GM21360 (cell line): Measurements from ENCODE around the gene MSI2.

Source experiments
- ATAC-seq: cut with Tn5 transposase; IDR thresholded peaks from one replicate; pipeline ENCODE4 v1.9.1; 2021; ENCODE audit warnings: mild to moderate bottlenecking, moderate library complexity; ENCODE audit not compliant: unreplicated experiment

The MSI2 gene

DNA sequence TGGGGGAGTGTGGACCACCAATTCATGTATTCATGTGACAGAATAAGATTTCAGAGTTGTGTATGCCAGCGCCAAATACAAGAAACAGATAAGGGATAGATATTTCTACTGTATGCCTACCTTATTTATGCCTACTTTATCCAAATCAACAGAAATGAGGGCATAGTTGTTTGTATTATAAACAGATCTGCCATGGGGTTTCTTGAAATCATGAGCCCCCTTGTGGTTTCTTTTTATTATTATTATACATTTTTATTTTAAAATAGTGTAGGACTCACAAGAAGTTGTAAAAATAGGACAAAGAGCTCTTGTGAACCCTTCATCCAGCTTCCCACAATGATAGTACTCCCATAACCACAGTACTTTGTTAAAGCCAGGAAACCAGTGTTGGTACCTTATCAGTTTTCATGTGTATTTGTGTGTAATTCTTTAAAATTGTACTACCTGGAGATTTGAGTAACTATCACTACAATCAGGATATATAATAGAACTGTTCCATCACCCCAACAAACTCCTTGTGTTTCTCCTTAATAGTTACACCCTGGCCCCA, 259.4 kb downstream of the MSI2 start:
- ATAC-seq = no peak

DNA sequence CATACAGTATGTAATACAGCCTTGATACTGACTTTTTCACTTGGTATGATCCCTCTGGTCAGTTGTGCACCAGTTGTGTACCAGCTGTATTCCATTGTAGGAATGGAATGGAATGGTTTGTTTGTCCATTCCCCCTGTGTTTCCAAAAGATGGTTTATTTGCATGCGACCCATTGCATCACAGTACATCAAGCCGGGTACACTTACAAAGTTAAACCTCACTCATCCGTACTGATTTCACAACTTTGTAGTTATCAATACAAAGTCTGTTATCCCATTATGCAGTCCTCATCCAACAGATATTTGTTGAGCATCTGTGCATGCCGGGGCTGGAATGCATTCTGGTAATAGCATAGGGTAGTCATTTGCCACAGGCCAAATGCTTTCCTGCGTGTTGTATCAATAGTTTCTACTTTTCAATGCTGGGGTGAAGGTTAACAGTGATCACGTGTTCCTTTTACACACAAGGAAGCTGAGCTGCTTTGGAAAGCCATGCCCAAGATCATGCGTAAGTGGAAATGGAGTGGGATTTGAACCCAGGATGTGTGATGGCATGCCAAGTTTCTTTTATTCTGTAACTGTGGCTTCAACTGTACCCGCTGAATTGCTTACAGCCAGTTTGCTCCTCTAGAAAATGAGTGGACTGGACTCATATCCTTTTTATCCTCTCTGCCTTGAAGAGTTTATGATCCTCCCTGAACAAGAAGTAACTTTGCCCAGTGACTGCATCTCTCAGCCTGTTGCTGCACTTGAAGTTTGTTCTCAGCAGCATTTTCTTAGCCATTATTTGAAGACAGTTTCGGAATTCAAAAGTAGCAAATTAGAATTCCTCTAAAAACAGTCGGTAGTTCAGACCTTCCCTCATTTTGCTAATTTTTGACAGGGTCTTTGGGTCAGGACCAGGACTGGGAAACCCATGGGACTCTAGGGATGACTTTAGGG, 260.2 kb downstream of the MSI2 start:
- ATAC-seq = no peak

DNA sequence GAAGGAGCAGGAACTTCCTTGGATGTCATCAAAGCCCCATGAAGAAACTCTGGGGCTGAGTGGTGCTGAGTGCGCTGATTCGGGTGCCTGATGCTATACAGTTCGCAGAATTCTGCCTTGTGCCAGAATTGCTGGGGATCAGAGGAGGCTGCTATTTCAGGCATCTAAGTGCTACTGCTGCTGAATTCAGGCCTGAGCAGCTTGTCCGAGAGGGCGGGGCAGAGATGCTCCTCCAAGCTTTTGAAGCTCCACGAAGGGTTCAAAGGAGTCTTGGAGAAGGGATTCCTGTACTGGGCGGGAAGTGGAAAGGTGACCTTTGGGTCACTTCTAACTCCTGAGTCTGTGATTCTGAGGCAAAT, 260.9 kb downstream of the MSI2 start:
- no peak for ATAC-seq

DNA sequence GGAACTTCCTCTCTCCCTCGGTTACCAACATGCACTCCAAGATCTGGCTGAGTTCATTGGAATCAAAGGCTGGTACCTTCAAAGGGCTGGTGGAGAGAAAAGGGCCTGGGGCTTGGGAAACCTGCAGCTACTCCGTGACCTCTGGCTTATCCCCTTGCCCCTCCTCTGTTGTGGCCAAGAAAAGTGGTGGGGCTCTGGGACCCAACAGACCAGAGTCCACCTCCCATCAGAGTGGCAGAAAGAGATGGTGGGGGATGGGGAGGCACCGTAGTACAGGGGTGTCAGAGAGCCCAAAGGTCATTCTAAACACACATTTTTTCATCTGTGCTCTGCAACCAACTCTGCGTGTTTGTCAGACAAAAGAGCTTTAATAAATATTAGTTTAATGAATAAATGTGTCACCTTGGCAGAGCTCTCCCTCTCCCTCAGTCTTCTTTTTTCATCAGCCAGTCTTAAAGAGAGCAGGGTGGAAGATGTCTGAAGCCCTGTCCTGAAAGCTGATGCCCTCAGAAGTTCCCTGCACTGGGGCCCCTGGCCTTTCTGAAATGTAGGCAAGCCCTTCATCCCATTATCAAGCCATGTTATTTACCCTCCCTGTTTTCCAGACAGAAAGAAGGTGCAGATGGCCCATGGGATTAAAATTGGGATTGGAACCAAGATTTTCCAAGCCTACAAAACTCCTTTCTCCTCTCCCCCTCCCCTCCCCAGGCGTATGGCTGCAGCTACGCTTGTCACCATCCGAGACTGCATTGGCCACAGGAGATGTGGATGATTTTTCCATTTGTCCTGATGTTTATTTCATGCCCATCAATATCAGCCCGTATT, 261.5 kb downstream of the MSI2 start:
- no peak for ATAC-seq

DNA sequence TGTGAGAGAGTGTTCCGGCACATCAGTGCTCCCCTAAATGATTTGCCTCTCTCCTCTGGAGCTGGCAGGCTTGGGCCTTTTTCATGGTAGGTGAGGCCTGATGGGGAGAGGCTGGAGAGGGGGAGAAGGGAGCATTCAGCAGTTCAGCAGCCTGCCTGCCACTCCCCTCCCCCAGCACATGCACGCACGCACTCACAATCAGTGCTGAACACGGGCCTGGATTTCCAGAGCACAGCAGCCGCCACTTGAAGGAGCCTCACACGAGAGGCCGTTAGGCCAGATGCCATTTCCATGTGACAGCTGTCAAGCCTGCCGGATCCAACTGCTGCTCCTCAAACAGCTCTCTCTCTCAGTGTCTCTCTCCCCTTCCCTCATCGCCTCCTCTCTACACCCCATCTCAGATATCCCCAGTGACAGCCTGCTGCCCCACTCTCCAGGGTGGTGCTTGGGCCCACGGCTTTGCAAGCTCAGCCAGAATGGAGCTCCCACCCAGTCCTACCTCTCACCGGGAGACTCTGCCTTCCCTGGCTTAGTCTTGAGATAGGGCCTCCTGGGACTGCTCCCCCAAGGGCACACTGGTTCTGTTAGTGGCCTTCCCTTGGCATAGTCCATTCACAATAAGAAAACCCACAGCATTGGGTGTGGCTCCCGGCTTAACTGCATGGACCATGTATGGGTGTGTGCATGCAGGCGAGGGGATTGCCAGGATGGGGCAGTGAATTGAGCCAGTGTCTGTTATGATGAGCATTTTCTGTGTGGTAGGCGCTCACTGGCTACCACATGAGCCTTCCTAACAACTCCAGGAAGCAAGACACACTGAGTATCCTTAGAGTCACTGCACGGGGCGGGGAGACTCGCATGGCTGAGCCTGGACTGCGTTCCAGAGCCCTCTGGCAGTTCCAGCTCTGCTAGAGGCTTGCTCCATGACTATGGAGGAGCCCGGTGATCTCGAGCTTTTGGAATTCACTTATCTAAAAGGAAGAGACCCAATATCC, 262.6 kb downstream of the MSI2 start:
- no peak for ATAC-seq

DNA sequence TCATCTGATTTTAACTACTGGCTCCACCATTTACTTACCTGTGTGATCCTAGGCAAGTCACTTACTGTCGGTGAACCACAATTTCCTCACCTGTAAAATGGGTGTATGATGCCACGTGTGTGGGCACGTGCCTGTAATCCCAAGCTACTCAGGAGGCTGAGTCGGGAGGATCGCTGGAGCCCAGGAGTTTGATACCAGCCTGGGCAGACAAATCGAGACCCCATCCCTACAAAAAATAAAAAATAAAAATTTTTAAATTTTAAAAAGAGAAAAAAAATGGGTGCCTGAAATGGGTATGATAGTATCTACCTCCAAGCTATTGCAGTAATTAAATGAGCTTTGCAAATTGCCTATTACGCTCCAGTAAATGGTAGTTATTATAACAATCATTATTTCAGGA, 263.5 kb downstream of the MSI2 start:
- no peak for ATAC-seq

DNA sequence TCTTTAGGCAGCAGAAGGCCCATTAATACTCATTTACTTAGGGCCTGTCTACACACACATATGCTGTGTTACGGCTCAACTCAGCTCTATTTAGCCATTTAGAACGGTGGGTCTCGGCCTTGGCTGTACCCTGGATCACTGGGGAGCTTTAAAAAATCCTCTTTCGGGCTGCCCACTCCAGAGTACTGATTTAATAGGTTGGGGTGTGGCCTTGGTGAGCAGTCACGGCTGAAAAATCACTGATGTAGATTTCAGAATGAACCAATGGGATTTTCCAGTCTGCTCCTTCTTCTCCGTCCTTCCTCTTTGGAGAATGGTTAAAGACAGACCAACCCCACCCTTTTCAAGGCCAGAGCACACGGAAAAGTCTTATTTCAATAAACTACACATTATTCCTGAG, 265.3 kb downstream of the MSI2 start:
- ATAC-seq = no peak

DNA sequence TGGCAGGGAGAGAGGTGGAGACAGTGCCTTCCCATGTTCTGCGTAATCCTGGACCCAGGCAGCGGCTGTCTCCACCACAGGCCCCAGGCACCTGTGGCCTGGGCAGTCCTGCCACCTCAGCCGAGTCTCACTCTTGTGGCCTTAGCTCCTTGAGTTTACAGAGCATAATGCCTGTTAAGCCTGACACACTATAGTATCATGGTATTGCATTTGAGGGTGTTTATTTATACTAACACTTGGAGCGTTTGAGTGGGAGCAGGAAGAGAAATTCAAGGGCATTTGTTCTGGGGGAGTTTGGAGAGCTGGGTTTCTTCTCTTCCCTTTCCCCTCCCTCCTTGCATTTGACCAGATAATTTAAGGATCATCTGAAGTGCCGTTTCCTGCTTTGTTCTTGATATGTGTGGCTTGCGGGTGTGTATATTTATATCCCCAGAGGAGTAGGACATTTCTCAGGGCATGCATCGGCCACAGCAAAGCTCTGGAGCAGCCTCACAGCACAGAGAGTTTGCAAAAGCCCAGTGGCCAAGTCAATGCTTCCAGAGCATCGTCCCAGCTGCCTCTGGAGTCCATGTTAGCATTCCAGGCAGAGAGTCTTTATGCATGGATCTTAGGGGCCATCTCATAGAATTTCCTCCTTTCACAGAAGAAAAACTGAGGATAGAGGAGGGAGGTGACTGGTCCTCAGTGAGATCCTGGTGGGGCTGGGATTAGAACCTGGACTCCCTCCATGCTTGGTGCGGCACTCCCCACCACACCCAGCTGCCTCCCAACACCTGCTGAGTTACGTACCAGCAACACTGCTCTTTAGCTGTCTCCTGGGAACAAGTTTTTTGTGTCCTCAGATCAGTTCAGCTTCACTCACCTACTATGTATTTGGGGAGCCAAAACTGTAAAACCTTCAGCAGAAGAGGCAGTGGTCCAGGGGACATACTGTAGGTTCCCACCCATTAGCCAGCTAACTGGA, 266.0 kb downstream of the MSI2 start:
- ATAC-seq = no peak

DNA sequence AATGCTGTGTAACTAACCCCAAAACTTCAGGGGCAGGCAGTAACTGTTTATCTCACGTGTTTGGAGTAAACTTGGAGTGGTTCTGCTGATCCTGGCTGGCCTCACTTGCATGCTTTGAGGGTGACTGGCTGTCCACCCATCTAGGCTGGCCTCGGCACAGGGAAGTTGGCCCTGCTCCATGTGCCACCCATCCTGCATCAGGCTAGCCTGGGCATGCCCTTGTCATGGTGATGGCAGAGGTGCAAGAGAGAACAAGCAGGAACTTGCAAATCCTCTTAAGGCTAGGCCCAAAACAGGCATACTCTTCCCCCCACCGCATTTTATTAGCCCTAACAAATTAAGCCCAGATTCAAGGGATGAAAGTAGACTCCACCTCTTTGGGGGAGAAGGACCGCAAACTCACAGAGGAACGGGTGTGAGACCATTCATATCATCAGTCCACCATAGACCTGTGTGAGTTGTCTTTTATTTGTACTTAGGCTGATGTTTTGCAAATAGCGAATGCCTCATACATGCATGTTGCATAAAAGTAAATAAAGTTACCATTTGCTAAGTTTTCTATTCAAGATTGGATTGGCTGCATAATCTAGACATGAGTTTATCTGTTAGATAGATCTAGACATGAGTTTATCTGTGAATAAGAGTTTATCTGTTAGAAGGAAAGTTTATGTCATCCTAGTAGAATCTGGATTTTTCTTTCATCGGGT, 267.8 kb downstream of the MSI2 start:
- ATAC-seq = no peak

DNA sequence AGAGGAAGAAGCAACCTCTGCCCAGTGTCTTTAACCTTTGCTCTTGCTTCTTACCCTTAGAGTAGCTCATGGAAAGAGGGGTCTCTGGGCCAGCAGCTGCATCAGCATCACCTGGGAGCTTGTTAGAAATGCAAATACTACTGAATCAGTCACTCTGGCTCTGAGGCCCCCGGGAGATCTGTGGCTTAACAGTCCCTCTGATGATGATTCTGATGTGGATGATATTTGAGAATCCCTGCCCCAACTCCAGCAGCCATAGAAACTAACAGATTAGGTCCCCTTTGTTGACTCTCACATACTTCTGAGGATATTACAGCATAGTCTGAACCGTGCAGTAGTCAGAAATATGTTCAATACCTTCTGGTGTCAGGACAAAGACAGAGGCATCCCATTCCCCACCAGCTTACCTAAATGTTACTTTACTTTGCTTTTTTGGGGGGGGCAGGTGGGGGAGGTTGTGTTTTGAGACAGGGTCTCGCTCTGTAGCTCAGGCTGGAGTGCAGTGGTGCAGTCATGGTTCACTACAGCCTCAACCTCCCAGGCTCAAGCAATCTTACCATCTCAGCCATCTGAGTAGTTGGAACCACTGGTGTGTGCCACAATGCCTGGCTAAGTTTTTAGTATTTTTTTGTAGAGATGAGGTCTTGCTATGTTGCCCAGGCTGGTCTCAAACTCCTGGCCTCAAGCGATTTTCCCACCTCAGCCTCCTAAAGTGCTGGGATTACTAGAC, 268.7 kb downstream of the MSI2 start:
- ATAC-seq = no peak

DNA sequence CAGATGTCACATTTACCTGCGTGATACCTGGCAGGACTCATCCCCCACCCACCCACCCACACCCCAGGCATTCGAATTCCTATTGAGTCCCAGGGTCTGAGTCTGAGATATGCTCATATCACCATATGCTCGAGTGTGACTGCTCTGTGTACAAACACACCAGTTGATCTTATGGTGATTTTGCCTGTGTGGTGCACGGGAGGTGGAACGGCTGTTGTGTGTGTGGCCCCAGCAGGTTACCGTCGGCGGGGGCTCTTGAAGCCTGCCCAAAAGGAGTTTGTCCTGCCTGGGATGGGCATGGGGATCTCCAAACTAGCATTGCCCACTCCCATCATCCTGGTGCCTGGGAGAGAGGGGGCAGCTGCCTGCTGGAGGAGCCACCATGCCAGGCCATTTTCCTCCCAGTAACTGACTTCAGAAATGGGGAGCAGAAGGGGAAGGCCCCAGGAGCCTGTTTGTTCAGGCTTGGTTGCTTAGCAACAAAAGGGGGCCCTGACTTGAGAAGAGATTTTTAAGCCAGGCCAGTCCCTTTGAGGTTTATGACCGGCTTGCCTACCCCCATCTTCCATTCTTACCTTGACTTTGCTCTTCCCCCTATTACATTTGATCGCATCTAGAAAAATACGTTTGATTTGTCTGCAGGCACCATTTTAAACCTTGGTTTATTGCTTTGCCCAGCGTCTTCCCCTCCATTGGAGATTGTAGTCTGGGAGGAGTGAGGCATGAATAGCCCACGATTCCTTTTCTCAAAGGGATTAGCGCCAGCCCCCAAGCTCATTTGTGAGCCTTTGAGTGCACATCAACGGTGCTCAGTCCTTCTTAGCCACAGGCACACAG, 271.1 kb downstream of the MSI2 start:
- no peak for ATAC-seq

DNA sequence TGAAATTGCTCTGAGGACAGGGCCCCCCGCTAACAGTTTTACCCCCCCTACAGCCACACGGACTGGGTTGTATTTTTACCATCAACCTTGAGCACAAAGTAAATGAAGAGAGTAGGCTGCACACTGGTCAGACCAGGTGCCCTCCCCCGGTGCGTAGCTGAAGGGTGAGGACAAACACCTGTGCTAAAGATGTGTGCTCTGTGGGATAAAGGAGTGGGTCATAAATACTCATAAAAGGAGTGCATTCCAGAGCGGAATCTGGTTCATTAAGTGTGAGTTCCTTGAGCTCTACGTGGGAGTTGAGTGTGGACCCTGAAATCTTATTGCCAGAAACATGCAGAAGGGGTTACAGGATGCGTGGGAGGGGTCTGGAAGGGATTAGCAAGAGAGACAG, 271.7 kb downstream of the MSI2 start:
- ATAC-seq = no peak

DNA sequence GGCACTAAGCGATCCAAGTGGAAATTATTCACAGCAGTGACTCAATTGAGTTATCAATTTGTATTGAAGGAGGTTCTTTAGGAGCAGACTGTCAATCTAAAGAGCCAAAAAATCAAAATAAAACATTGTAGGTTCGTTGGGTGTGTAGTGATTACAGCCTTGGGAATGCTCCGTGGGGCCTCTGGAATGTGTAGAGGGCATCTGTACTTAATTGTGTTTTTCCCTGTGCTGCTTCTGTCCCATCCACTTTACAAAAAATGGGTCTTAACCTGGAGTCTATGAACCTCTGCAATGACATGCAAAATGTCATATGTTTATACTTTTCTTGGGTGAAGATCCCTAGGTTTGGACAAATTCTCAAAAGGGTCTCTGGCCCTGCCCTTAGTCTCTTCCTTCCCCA, 273.7 kb downstream of the MSI2 start:
- ATAC-seq = no peak

DNA sequence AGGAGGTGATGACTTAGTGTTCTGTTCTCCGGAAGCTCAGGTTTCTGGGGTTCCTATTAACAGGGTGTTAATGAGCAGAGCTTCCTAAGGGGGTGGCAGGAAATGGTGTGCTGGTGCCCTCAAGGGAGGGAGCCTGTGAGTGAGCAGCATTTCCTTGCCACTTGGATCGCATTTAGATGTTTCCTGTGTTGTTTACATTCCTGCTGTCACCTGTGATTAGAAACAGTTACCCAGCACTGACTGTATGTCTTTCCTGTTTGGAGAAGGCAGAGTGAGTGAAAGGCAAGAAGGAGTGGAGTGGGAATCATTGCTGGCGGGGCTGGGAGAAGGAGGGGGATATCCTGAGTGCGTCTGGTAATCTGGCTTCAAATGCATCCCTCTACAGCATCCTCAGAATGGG, 274.2 kb downstream of the MSI2 start:
- ATAC-seq = no peak

DNA sequence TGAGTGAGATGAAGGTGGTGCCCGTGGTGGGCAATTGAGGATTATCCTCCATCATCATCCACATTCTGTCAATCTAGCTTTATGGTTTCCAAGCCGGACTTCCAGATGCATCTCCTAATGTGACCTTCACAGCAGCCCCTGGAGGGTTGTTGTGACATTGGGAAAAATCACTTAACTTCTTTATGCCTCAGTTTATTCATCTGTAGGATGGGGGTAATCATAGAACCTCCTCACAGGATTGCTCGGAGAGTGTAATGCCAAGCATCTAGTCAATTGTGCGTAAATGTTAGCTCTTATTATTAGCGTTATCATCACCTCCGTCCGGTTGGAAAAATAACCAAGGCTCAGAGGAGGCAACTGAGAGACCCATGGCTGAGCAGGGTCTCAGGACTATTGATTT, 274.8 kb downstream of the MSI2 start:
- ATAC-seq = no peak

DNA sequence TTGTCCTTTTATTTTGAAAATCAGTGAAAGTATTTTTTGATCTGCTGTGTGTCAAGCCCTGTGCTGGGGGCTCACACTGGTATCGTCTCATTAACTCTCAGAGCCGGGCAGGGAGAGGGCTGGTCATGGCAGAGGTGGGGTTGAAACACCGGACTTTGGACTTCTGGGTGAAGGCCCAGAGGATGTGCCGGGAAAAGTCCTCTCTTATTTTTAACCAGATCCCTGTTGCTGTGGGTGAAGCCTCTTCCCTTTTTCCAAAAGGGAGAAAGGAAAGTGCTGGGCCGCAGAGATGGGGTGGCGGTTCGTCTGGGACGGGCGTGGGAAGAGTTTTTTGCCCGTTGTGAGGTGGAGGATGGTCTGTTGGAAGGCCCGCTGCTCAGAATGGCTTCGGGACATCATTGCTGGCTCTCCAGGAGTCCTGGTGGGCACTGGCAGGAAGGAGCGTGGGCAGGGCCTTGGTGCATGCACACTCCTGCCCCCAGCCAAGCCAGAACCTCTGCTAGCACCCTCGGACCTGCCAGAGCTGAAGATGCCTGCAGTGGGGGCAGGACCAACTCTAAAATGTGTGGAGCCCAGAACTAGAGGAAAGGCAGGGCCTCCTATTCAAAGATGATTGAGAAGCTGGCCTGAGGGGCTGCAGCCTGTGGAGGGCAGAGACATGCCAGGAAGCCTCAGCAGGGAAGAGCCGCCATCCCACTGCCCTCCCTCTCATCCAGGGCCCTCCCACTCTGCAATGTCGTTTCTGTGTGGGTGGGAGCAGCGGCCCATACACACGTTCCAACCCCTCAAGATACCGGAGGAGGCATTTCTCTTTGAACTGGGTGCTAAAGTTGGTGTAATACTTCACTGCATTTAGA, 275.6 kb downstream of the MSI2 start:
- ATAC-seq = no peak
